Upper lobe of right lung (tissue), 1 donor: ENCODE measurements around the gene NR1I3. TPM values are rescaled to one million over a fixed set of nuclear protein-coding genes. Genes with fewer than 3 reads are reported as not detected.
A peak's percentile ranks its signal among the peaks of the same experiment; 100 is the strongest.

ENCODE experiments used
- ATAC-seq: fragments of 200-7000 bp; cut with Tn5 transposase; one replicate; pipeline ENCODE4 v1.9.1; 2020; ENCODE audit warnings: mild to moderate bottlenecking, moderate library complexity
- DNase-seq: peaks from one replicate; pipeline ENCODE4 v3.0.0-alpha.2; 2020
- H3K27ac ChIP-seq: fragments of 200-600 bp; one replicate; pipeline ENCODE4 v1.8.0; 2022
- H3K27me3 ChIP-seq: fragments of 200-600 bp; one replicate; pipeline ENCODE4 v1.8.0; 2022; ENCODE audit warnings: mild to moderate bottlenecking
- H3K36me3 ChIP-seq: fragments of 200-600 bp; one replicate; pipeline ENCODE4 v1.8.0; 2022
- H3K4me1 ChIP-seq: fragments of 200-600 bp; one replicate; pipeline ENCODE4 v1.8.0; 2022
- H3K4me3 ChIP-seq: fragments of 200-600 bp; one replicate; pipeline ENCODE4 v1.8.0; 2022; ENCODE audit warnings: mild to moderate bottlenecking
- H3K9me3 ChIP-seq: fragments of 200-600 bp; one replicate; pipeline ENCODE4 v1.8.0; 2022
- CTCF ChIP-seq: fragments of 200-600 bp; IDR thresholded peaks from one replicate; pipeline ENCODE4 v1.8.0; 2022; ENCODE audit warnings: antibody characterized with exemption
- intact Hi-C: fragments of 100-400 bp; cut with DNase I; formaldehyde crosslinking; loops from one replicate; pipeline ENCODE4 v1.11.0; 2022
- total RNA-seq: library from RNA; stranded (reverse); fragmentation: NEBNext Ultra II Directional; extraction: Animal tissue kit (Norgen Biotek cat#: 25700); gene quantifications from one replicate; pipeline ENCODE4 v1.2.1, GENCODE V29; 2021
- donor health status: DM: no; HTN: yes; CAD: no; lungs with severe emphysema.

NR1I3 gene
- total RNA-seq, 1 donor from 2014 or later = not detected

GRCh38 chr1:161274874-161275273, 36.9 kb upstream of the NR1I3 start:
- no peak for DNase-seq
- H3K4me1 ChIP-seq = no peaks in the 10 kb centered on the region
- H3K36me3 ChIP-seq = no peaks in the 10 kb centered on the region
- ATAC-seq = no peak
- H3K27me3 ChIP-seq = no peaks in the 10 kb centered on the region
- intact Hi-C loops = no loop called here
- TF ChIP-seq CTCF = no peak
- no peak overlapping the region for H3K4me3 ChIP-seq
- no peak overlapping the region for H3K27ac ChIP-seq
- no peaks in the 10 kb centered on the region for H3K9me3 ChIP-seq

DNA sequence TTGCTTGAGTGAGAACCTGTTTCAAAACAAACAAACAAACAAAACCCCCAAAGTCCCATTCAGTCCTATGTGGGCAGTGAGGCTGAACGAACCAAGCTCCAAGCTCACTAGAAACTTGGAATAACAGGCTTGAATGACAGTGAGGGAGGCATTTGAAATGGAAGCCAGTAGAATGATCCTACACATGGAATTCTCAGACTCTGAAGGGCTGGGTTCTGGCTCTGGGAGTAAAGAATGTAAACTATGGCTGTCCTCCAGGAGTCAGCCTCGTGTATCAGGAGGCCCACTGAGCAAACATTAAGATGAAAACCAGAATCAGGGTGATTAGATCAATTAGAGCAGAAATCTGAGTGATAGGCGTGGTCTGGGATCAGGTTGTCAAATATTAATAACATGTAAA, 35.4 kb upstream of the NR1I3 start:
- H3K27ac ChIP-seq = no peak overlapping the region
- TF ChIP-seq CTCF = no peak
- no peak overlapping the region for H3K4me3 ChIP-seq
- DNase-seq (no peak), ATAC-seq (no peak)
- H3K36me3 ChIP-seq = no peaks in the 10 kb centered on the region
- intact Hi-C loops = no loop called here
- H3K4me1 ChIP-seq = no peaks in the 10 kb centered on the region
- no peaks in the 10 kb centered on the region for H3K27me3 ChIP-seq
- H3K9me3 ChIP-seq = no peaks in the 10 kb centered on the region

DNA sequence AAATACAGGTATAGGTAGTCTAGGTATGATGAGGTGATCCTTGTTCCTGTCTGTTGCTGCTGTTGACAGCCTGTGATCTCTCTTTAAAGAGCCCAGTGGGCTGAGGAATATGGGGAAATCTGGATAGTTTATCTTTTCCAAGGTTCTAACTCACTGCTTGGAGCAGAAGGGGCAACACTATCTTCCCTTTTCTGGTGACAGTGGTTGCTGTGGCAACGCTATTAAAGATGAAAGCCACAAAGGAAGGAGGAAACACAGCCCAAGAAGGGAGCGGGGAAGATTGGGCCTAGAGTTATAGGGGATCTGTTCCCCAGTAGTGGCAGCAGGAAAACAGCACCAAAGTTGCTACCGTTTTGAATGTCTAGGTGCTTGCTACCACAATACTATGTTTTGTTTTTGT, 29.3 kb upstream of the NR1I3 start:
- no peaks in the 10 kb centered on the region for H3K9me3 ChIP-seq
- no peaks in the 10 kb centered on the region for H3K36me3 ChIP-seq
- ATAC-seq = peak; percentile 69
- H3K27ac ChIP-seq = no peak overlapping the region
- H3K4me3 ChIP-seq = no peak overlapping the region
- no peak for TF ChIP-seq CTCF
- no peaks in the 10 kb centered on the region for H3K27me3 ChIP-seq
- intact Hi-C loops = no loop called here
- H3K4me1 ChIP-seq = no peaks in the 10 kb centered on the region
- DNase-seq = no peak

DNA sequence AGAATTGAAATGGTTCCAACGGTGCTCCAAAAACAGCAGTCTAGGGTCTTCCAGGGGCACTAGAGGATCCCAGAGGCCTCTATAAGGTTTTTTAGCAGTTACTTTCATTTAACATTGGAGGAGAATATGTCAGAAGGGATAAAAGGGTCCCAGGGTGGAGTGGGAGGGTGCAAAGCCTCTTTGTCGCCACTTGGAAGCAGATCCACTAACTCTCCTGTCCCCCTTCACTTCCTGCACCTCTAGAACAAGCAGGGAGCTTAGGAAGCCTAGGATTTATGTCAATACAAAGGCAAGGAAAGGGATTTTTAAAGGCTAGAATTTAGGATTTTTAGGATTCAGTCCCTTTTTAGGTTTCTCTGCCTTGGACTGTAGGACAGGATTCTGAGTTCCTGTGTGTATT, 28.8 kb upstream of the NR1I3 start:
- intact Hi-C loops = no loop called here
- Histone ChIP-seq H3K4me1 (no peaks in the 10 kb centered on the region), H3K9me3 (no peaks in the 10 kb centered on the region), H3K4me3 (no peak overlapping the region), H3K27ac (no peak overlapping the region), H3K27me3 (no peaks in the 10 kb centered on the region), H3K36me3 (no peaks in the 10 kb centered on the region)
- TF ChIP-seq CTCF = no peak
- ATAC-seq (no peak), DNase-seq (no peak)

DNA sequence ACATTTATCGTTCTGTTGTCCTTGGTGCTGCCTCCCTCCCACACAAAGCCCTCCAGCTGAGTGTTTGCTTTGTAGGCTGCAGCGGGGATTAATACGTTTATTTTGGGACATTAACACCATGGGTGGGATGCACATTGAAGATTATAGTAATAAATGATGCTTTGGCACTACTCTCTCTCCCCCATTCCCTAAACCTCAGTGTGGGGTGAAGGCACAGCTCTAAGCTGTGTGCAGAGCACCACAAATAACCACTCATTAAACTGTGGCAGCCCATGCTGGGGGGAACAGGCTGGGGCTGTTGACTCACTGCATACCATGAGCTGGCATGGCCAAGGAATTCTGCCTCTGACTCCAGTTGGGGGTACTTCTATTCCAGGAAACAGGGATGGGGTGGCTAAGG, 28.2 kb upstream of the NR1I3 start:
- H3K27me3 ChIP-seq = no peaks in the 10 kb centered on the region
- ATAC-seq (peak; percentile 36), DNase-seq (no peak)
- H3K4me3 ChIP-seq = no peak overlapping the region
- no peaks in the 10 kb centered on the region for H3K36me3 ChIP-seq
- intact Hi-C loops = no loop called here
- no peaks in the 10 kb centered on the region for H3K9me3 ChIP-seq
- TF ChIP-seq CTCF = no peak
- no peaks in the 10 kb centered on the region for H3K4me1 ChIP-seq
- no peak overlapping the region for H3K27ac ChIP-seq

GRCh38 chr1:161265305-161265704, 27.3 kb upstream of the NR1I3 start:
- no peak overlapping the region for H3K4me3 ChIP-seq
- H3K27ac ChIP-seq = no peak overlapping the region
- peaks cover 1% of the 10 kb centered on the region for H3K27me3 ChIP-seq
- no peaks in the 10 kb centered on the region for H3K9me3 ChIP-seq
- DNase-seq = no peak
- TF ChIP-seq CTCF = no peak
- no peaks in the 10 kb centered on the region for H3K4me1 ChIP-seq
- no peaks in the 10 kb centered on the region for H3K36me3 ChIP-seq
- no peak for ATAC-seq
- intact Hi-C loops = no loop called here
